ENCODE data around the gene MMS19.
A peak's percentile ranks its signal among the peaks of the same experiment; 100 is the strongest.
"Not testable (repeated sequence)": the region's sequence is repeated elsewhere in the genome, so short reads cannot be mapped to it uniquely, and the experiment has no call there.

MMS19 gene

GRCh38 chr10:97479410-97479809, 18.8 kb downstream of the MMS19 start:
- peaks cover 71% of the 10 kb centered on the region for H3K36me3 ChIP-seq (ENCODE audit: control insufficient read depth, insufficient read depth, low read length, severe bottlenecking)
- H3K27me3 ChIP-seq (replicated peaks; ENCODE audit: control insufficient read depth, insufficient read depth, low read length); H3K9me3 ChIP-seq (ENCODE audit: control insufficient read depth, low read length); H3K4me3 ChIP-seq (ENCODE audit: low read length); H3K9ac ChIP-seq (ENCODE audit: low read length); DNase-seq (ENCODE audit: low read depth): not testable (repeated sequence)
- peaks cover 23% of the 10 kb centered on the region for H3K4me1 ChIP-seq (ENCODE audit: control insufficient read depth, insufficient read depth, low read length)

- Histone ChIP-seq H3K4me1 (ENCODE audit: control insufficient read depth, insufficient read depth, low read length) (peaks cover 19% of the 10 kb centered on the region), H3K36me3 (ENCODE audit: control insufficient read depth, insufficient read depth, low read length, severe bottlenecking) (peaks cover 84% of the 10 kb centered on the region), H3K4me3 (ENCODE audit: low read length) (no peak overlapping the region), H3K9me3 (ENCODE audit: control insufficient read depth, low read length) (no peaks in the 10 kb centered on the region), H3K9ac (ENCODE audit: low read length) (peak overlapping the region; percentile 35), H3K27me3 (replicated peaks; ENCODE audit: control insufficient read depth, insufficient read depth, low read length) (no peaks in the 10 kb centered on the region)
- DNase-seq (ENCODE audit: low read depth) = peak; percentile 89
These were observed 22.2 kb downstream of the MMS19 start for GRCh38 chr10:97475936-97476594.

GRCh38 chr10:97474918-97475317, 23.3 kb downstream of the MMS19 start:
- H3K27me3 ChIP-seq (replicated peaks; ENCODE audit: control insufficient read depth, insufficient read depth, low read length) = no peaks in the 10 kb centered on the region
- H3K4me3 ChIP-seq (ENCODE audit: low read length) = no peak overlapping the region
- peaks cover 19% of the 10 kb centered on the region for H3K4me1 ChIP-seq (ENCODE audit: control insufficient read depth, insufficient read depth, low read length)
- no peak for DNase-seq (ENCODE audit: low read depth)
- H3K9ac ChIP-seq (ENCODE audit: low read length) = no peak overlapping the region
- peaks cover 85% of the 10 kb centered on the region for H3K36me3 ChIP-seq (ENCODE audit: control insufficient read depth, insufficient read depth, low read length, severe bottlenecking)
- H3K9me3 ChIP-seq (ENCODE audit: control insufficient read depth, low read length) = no peaks in the 10 kb centered on the region

DNA sequence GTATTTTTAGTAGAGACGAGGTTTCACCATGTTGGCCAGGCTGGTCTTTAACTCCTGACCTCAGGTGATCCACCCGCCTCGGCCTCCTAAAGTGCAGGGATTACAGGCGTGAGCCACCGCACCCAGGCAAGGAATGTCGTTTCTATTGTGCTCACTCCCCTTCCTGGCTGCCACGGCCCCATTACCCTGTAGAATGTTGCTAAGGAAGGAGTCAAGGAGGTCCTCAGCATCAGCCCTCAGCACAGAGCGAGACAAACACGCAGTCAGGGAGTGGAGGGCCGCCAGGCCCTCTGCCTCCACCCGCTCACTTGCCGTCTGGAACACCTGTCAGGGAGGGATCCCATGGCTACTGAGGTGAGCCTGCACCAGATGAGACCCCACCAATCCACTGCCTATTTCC, 29.4 kb downstream of the MMS19 start:
- Histone ChIP-seq H3K36me3 (ENCODE audit: control insufficient read depth, insufficient read depth, low read length, severe bottlenecking) (peaks cover 94% of the 10 kb centered on the region), H3K4me1 (ENCODE audit: control insufficient read depth, insufficient read depth, low read length) (peaks cover 20% of the 10 kb centered on the region)
- not testable (repeated sequence) for H3K9ac ChIP-seq (ENCODE audit: low read length); H3K27me3 ChIP-seq (replicated peaks; ENCODE audit: control insufficient read depth, insufficient read depth, low read length); H3K4me3 ChIP-seq (ENCODE audit: low read length); H3K9me3 ChIP-seq (ENCODE audit: control insufficient read depth, low read length); DNase-seq (ENCODE audit: low read depth)

GRCh38 chr10:97468162-97468561, 30.1 kb downstream of the MMS19 start:
- Histone ChIP-seq H3K4me3 (ENCODE audit: low read length) (no peak overlapping the region), H3K9me3 (ENCODE audit: control insufficient read depth, low read length) (no peaks in the 10 kb centered on the region), H3K4me1 (ENCODE audit: control insufficient read depth, insufficient read depth, low read length) (peaks cover 20% of the 10 kb centered on the region), H3K9ac (ENCODE audit: low read length) (no peak overlapping the region), H3K27me3 (replicated peaks; ENCODE audit: control insufficient read depth, insufficient read depth, low read length) (no peaks in the 10 kb centered on the region), H3K36me3 (ENCODE audit: control insufficient read depth, insufficient read depth, low read length, severe bottlenecking) (peaks cover 94% of the 10 kb centered on the region)
- DNase-seq (ENCODE audit: low read depth) = no peak

GRCh38 chr10:97466755-97467154, 31.5 kb downstream of the MMS19 start:
- no peak for DNase-seq (ENCODE audit: low read depth)
- Histone ChIP-seq H3K9ac (ENCODE audit: low read length) (peak overlapping the region; percentile 6), H3K36me3 (ENCODE audit: control insufficient read depth, insufficient read depth, low read length, severe bottlenecking) (peaks cover 95% of the 10 kb centered on the region), H3K4me3 (ENCODE audit: low read length) (no peak overlapping the region), H3K9me3 (ENCODE audit: control insufficient read depth, low read length) (no peaks in the 10 kb centered on the region), H3K4me1 (ENCODE audit: control insufficient read depth, insufficient read depth, low read length) (peaks cover 20% of the 10 kb centered on the region), H3K27me3 (replicated peaks; ENCODE audit: control insufficient read depth, insufficient read depth, low read length) (no peaks in the 10 kb centered on the region)

GRCh38 chr10:97465982-97466381, 32.2 kb downstream of the MMS19 start:
- H3K9ac ChIP-seq (ENCODE audit: low read length) = peak overlapping the region; percentile 8
- no peak overlapping the region for H3K4me3 ChIP-seq (ENCODE audit: low read length)
- no peak for DNase-seq (ENCODE audit: low read depth)
- peaks cover 95% of the 10 kb centered on the region for H3K36me3 ChIP-seq (ENCODE audit: control insufficient read depth, insufficient read depth, low read length, severe bottlenecking)
- H3K27me3 ChIP-seq (replicated peaks; ENCODE audit: control insufficient read depth, insufficient read depth, low read length) = no peaks in the 10 kb centered on the region
- H3K4me1 ChIP-seq (ENCODE audit: control insufficient read depth, insufficient read depth, low read length) = peaks cover 24% of the 10 kb centered on the region
- H3K9me3 ChIP-seq (ENCODE audit: control insufficient read depth, low read length) = no peaks in the 10 kb centered on the region

- Histone ChIP-seq H3K9ac (ENCODE audit: low read length) (peak overlapping the region; percentile 13), H3K27me3 (replicated peaks; ENCODE audit: control insufficient read depth, insufficient read depth, low read length) (no peaks in the 10 kb centered on the region), H3K36me3 (ENCODE audit: control insufficient read depth, insufficient read depth, low read length, severe bottlenecking) (peaks cover 95% of the 10 kb centered on the region), H3K9me3 (ENCODE audit: control insufficient read depth, low read length) (no peaks in the 10 kb centered on the region), H3K4me1 (ENCODE audit: control insufficient read depth, insufficient read depth, low read length) (peaks cover 25% of the 10 kb centered on the region), H3K4me3 (ENCODE audit: low read length) (no peak overlapping the region)
- DNase-seq (ENCODE audit: low read depth) = no peak
These were observed 34.0 kb downstream of the MMS19 start for GRCh38 chr10:97464226-97464625.

GRCh38 chr10:97463363-97464132, 34.7 kb downstream of the MMS19 start:
- Histone ChIP-seq H3K9me3 (ENCODE audit: control insufficient read depth, low read length) (no peaks in the 10 kb centered on the region), H3K36me3 (ENCODE audit: control insufficient read depth, insufficient read depth, low read length, severe bottlenecking) (peaks cover 95% of the 10 kb centered on the region), H3K4me3 (ENCODE audit: low read length) (no peak overlapping the region), H3K27me3 (replicated peaks; ENCODE audit: control insufficient read depth, insufficient read depth, low read length) (no peaks in the 10 kb centered on the region), H3K9ac (ENCODE audit: low read length) (no peak overlapping the region), H3K4me1 (ENCODE audit: control insufficient read depth, insufficient read depth, low read length) (peaks cover 25% of the 10 kb centered on the region)
- DNase-seq (ENCODE audit: low read depth) = peak; percentile 88

DNA sequence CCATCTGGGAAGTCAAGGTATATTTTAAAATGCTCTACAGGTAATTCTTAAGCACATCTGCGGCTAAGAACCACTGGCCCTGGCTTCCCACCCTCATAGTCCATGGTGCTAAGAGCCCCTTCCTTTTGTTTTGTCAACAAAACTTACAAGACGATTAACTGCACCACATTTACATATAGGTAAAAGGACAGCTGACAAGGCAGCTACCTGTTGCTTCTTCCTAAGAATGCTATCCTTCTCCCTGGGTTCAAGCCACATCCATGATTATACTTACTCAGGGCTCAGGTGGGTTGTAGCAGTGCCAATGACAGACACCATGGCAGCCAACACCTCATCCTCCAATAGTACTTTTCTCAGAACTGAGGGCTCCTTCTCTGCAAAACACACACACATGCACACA, 35.9 kb downstream of the MMS19 start:
- no peaks in the 10 kb centered on the region for H3K9me3 ChIP-seq (ENCODE audit: control insufficient read depth, low read length)
- H3K36me3 ChIP-seq (ENCODE audit: control insufficient read depth, insufficient read depth, low read length, severe bottlenecking) = peaks cover 93% of the 10 kb centered on the region
- no peaks in the 10 kb centered on the region for H3K27me3 ChIP-seq (replicated peaks; ENCODE audit: control insufficient read depth, insufficient read depth, low read length)
- DNase-seq (ENCODE audit: low read depth) = no peak
- no peak overlapping the region for H3K4me3 ChIP-seq (ENCODE audit: low read length)
- peaks cover 25% of the 10 kb centered on the region for H3K4me1 ChIP-seq (ENCODE audit: control insufficient read depth, insufficient read depth, low read length)
- no peak overlapping the region for H3K9ac ChIP-seq (ENCODE audit: low read length)

- peaks cover 93% of the 10 kb centered on the region for H3K36me3 ChIP-seq (ENCODE audit: control insufficient read depth, insufficient read depth, low read length, severe bottlenecking)
- H3K4me3 ChIP-seq (ENCODE audit: low read length) = no peak overlapping the region
- no peaks in the 10 kb centered on the region for H3K9me3 ChIP-seq (ENCODE audit: control insufficient read depth, low read length)
- H3K9ac ChIP-seq (ENCODE audit: low read length) = no peak overlapping the region
- DNase-seq (ENCODE audit: low read depth) = no peak
- peaks cover 14% of the 10 kb centered on the region for H3K4me1 ChIP-seq (ENCODE audit: control insufficient read depth, insufficient read depth, low read length)
- no peaks in the 10 kb centered on the region for H3K27me3 ChIP-seq (replicated peaks; ENCODE audit: control insufficient read depth, insufficient read depth, low read length)
These were observed 38.3 kb downstream of the MMS19 start for GRCh38 chr10:97459933-97460332.

Data from adipocyte (in vitro differentiated cells).